Measurements from ENCODE around the gene NELFE. TPM values are rescaled to one million over a fixed set of nuclear protein-coding genes. Genes with fewer than 3 reads are reported as not detected.

Gene NELFE
- total and polyA plus RNA-seq, 2 of the 13 experiments (the other 11 are each of a cell fraction or from before 2014, with no cell fraction given): 51.3 to 69.8 TPM

DNA sequence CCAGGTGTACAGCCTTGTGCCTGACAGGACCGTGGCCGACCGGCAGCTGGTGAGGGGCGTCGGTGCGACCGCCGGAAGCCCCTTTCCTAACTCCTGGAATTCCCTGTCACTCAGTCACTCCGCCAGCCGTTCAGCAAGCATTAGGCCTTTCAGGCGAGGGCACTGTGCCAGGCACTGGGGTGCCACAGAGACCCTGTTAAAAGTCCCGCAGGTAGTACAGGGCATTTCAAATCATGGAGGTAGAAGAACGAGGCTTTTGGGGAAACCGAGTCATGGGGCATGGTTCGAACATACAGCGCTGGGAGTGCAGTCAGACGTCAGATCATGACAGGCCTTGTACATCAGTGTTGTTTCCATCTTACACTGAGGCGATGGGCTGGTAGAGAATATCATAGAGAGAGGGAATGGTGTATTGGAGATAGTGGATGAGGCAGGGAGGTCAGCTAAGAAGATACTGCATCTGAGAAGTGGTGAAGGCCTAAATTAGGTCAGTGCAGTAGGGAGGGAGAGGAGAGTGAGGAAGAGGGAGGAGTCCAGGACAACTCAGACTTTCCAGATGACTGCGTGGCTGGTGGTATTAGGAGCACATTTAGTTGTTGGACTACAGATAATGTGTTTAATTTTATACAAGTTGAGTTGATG is 14.1 kb upstream of the NELFE start (continued):
- TF ChIP-seq, protein P1, sequence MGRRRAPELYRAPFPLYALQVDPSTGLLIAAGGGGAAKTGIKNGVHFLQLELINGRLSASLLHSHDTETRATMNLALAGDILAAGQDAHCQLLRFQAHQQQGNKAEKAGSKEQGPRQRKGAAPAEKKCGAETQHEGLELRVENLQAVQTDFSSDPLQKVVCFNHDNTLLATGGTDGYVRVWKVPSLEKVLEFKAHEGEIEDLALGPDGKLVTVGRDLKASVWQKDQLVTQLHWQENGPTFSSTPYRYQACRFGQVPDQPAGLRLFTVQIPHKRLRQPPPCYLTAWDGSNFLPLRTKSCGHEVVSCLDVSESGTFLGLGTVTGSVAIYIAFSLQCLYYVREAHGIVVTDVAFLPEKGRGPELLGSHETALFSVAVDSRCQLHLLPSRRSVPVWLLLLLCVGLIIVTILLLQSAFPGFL (CRISPR knock-in tag; IDR thresholded peaks at IDR 0.05): no peak
- no peak for TF ChIP-seq MAZ (IDR thresholded peaks at IDR 0.05; ENCODE audit: borderline replicate concordance, low read depth, low read length)
- TF ChIP-seq MAZ (CRISPR knock-in tag; IDR thresholded peaks at IDR 0.05; ENCODE audit: low read depth): no peak
- no peak for TF ChIP-seq KLF12 (CRISPR knock-in tag; IDR thresholded peaks at IDR 0.05; ENCODE audit: borderline replicate concordance)
- no peak for TF ChIP-seq PPARG (CRISPR knock-in tag; conservative IDR thresholded peaks at IDR 0.05)
- TF ChIP-seq ARNT (IDR thresholded peaks at IDR 0.05): no peak
- TF ChIP-seq ZNF598 (CRISPR knock-in tag; IDR thresholded peaks at IDR 0.05; ENCODE audit: borderline replicate concordance): no peak
- TF ChIP-seq PHF5A (CRISPR knock-in tag; IDR thresholded peaks at IDR 0.05; ENCODE audit: low read depth, unreplicated experiment): no peak
- no peak for TF ChIP-seq ZNF562 (CRISPR knock-in tag; IDR thresholded peaks at IDR 0.05; ENCODE audit: borderline replicate concordance)
- TF ChIP-seq NFE2L1 (CRISPR knock-in tag; IDR thresholded peaks at IDR 0.05; ENCODE audit: borderline replicate concordance): no peak
- TF ChIP-seq FLYWCH1 (CRISPR knock-in tag; IDR thresholded peaks at IDR 0.05): no peak
- no peak for TF ChIP-seq BRD4 (CRISPR knock-in tag; IDR thresholded peaks at IDR 0.05)
- TF ChIP-seq, protein P2, sequence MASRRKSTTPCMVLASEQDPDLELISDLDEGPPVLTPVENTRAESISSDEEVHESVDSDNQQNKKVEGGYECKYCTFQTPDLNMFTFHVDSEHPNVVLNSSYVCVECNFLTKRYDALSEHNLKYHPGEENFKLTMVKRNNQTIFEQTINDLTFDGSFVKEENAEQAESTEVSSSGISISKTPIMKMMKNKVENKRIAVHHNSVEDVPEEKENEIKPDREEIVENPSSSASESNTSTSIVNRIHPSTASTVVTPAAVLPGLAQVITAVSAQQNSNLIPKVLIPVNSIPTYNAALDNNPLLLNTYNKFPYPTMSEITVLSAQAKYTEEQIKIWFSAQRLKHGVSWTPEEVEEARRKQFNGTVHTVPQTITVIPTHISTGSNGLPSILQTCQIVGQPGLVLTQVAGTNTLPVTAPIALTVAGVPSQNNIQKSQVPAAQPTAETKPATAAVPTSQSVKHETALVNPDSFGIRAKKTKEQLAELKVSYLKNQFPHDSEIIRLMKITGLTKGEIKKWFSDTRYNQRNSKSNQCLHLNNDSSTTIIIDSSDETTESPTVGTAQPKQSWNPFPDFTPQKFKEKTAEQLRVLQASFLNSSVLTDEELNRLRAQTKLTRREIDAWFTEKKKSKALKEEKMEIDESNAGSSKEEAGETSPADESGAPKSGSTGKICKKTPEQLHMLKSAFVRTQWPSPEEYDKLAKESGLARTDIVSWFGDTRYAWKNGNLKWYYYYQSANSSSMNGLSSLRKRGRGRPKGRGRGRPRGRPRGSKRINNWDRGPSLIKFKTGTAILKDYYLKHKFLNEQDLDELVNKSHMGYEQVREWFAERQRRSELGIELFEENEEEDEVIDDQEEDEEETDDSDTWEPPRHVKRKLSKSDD (CRISPR knock-in tag; IDR thresholded peaks at IDR 0.05; ENCODE audit: low read depth): no peak
- no peak for TF ChIP-seq SKI (IDR thresholded peaks at IDR 0.05; ENCODE audit: partially characterized antibody)
- TF ChIP-seq, protein P3, sequence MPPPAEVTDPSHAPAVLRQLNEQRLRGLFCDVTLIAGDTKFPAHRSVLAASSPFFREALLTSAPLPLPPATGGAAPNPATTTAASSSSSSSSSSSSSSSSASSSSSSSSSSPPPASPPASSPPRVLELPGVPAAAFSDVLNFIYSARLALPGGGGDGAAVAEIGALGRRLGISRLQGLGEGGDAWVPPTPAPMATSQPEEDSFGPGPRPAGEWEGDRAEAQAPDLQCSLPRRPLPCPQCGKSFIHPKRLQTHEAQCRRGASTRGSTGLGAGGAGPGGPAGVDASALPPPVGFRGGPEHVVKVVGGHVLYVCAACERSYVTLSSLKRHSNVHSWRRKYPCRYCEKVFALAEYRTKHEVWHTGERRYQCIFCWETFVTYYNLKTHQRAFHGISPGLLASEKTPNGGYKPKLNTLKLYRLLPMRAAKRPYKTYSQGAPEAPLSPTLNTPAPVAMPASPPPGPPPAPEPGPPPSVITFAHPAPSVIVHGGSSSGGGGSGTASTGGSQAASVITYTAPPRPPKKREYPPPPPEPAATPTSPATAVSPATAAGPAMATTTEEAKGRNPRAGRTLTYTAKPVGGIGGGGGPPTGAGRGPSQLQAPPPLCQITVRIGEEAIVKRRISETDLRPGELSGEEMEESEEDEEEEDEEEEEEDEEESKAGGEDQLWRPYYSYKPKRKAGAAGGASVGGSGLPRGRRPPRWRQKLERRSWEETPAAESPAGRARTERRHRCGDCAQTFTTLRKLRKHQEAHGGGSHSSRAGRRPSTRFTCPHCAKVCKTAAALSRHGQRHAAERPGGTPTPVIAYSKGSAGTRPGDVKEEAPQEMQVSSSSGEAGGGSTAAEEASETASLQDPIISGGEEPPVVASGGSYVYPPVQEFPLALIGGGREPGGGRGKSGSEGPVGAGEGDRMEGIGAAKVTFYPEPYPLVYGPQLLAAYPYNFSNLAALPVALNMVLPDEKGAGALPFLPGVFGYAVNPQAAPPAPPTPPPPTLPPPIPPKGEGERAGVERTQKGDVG (CRISPR knock-in tag; IDR thresholded peaks at IDR 0.05; ENCODE audit: borderline replicate concordance): peak; percentile 4; the same call in 1 of the 2 replicates
- TF ChIP-seq JUNB (CRISPR knock-in tag; IDR thresholded peaks at IDR 0.05; ENCODE audit: borderline replicate concordance): peak; percentile 54; the same call in 1 of the 2 replicates
- TF ChIP-seq ELF1 (CRISPR knock-in tag; IDR thresholded peaks at IDR 0.05): no peak
- TF ChIP-seq, protein P4, sequence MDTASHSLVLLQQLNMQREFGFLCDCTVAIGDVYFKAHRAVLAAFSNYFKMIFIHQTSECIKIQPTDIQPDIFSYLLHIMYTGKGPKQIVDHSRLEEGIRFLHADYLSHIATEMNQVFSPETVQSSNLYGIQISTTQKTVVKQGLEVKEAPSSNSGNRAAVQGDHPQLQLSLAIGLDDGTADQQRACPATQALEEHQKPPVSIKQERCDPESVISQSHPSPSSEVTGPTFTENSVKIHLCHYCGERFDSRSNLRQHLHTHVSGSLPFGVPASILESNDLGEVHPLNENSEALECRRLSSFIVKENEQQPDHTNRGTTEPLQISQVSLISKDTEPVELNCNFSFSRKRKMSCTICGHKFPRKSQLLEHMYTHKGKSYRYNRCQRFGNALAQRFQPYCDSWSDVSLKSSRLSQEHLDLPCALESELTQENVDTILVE (CRISPR knock-in tag; IDR thresholded peaks at IDR 0.05): no peak
- TF ChIP-seq RXRA (CRISPR knock-in tag; IDR thresholded peaks at IDR 0.05): no peak
- no peak; the same call in 1 of the 2 replicates for TF ChIP-seq CBFB (CRISPR knock-in tag; IDR thresholded peaks at IDR 0.05)
- no peak for TF ChIP-seq ZNF788 (CRISPR knock-in tag; IDR thresholded peaks at IDR 0.05; ENCODE audit: borderline replicate concordance)
- TF ChIP-seq ZNF670 (CRISPR knock-in tag; IDR thresholded peaks at IDR 0.05; ENCODE audit: borderline replicate concordance): no peak
- TF ChIP-seq MATR3 (CRISPR knock-in tag; IDR thresholded peaks at IDR 0.05): 0 out of 2 replicates have a peak, but pooled peaks have one; percentile 88
